ENCODE data around the gene PPP1R14D. TPM values are rescaled to one million over a fixed set of nuclear protein-coding genes. Genes with fewer than 3 reads are reported as not detected.

Gene PPP1R14D
- total and polyA plus RNA-seq, 12 donors = not detected

DNA sequence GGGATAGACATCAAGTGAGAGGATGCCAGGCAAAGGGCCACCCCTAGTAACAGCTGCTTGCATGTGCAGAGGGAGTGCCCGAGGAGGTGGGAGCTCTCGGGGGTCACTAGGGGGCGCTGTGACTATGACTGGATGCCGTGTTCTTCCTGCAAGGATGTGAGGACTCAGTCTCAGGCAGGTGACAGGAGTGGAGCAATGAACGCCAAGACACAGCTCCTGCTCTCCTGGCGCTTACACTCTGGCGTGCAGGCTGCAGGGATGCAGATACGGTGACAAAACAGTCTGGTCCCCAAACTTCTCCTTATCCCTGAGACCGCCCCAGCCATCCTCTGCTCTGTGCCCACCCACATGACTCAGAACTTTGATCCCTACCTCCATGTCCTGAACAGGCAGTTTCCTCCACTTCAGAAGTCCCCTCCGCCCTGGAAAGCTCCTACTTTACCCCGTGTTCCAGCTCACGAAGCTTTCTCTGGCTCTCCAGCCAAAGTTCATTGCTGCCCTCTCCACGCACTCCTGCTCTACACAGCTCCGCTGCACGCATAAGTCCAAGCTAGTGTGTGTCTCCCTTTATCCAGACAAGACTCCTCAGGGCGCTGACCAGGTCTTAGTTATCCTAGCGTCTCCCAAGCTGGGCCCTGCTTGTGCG lies 30.8 kb upstream of the PPP1R14D start:
- ATAC-seq = peak in 7 of 8 donors; percentile 32 to 77 (median 63)
- no peaks in the 10 kb centered on the region for H3K36me3 ChIP-seq
- no peaks in the 10 kb centered on the region for H3K9me3 ChIP-seq
- 43 to 44% methylated on average over 18 of the region's 18 CpGs for WGBS, 2 donors
- TF ChIP-seq, protein P1, sequence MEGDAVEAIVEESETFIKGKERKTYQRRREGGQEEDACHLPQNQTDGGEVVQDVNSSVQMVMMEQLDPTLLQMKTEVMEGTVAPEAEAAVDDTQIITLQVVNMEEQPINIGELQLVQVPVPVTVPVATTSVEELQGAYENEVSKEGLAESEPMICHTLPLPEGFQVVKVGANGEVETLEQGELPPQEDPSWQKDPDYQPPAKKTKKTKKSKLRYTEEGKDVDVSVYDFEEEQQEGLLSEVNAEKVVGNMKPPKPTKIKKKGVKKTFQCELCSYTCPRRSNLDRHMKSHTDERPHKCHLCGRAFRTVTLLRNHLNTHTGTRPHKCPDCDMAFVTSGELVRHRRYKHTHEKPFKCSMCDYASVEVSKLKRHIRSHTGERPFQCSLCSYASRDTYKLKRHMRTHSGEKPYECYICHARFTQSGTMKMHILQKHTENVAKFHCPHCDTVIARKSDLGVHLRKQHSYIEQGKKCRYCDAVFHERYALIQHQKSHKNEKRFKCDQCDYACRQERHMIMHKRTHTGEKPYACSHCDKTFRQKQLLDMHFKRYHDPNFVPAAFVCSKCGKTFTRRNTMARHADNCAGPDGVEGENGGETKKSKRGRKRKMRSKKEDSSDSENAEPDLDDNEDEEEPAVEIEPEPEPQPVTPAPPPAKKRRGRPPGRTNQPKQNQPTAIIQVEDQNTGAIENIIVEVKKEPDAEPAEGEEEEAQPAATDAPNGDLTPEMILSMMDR (IDR thresholded peaks at IDR 0.05) = peak; percentile 44 to 80 (median 69)
- H3K4me1 ChIP-seq = peaks cover 0 to 20% (median 0%) of the 10 kb centered on the region in 9 donors
- no peak overlapping the region for H3K27ac ChIP-seq
- intact Hi-C loops (cut with DNase I) = loop anchor here in 9 of 10 donors (1.0 to 10.0 kb wide), 6 partner anchors 33 to 328 kb away; partner anchors contain the start of gene VPS18 (in 7 of the 9)
- peak; percentile 61 to 66 for DNase-seq
- no peak overlapping the region for H3K4me3 ChIP-seq
- peaks cover 0 to 25% (median 13%) of the 10 kb centered on the region in 7 donors for H3K27me3 ChIP-seq

GRCh38 chr15:40858706-40859105 lies 30.2 kb upstream of the PPP1R14D start:
- Histone ChIP-seq H3K4me1 (peaks cover 0 to 20% (median 0%) of the 10 kb centered on the region in 9 donors), H3K9me3 (no peaks in the 10 kb centered on the region), H3K27me3 (peaks cover 0 to 20% (median 8%) of the 10 kb centered on the region in 7 donors), H3K4me3 (no peak overlapping the region), H3K27ac (no peak overlapping the region), H3K36me3 (no peaks in the 10 kb centered on the region)
- DNase-seq (no peak), ATAC-seq (no peak)
- intact Hi-C loops (cut with DNase I) = loop anchor here in 9 of 10 donors (1.0 to 10.0 kb wide), 6 partner anchors 34 to 329 kb away; partner anchors contain the start of gene VPS18 (in 7 of the 9)
- WGBS, 2 donors = 60 to 74% methylated on average over 10 of the region's 10 CpGs
- TF ChIP-seq, protein P1 (IDR thresholded peaks at IDR 0.05) = no peak

DNA sequence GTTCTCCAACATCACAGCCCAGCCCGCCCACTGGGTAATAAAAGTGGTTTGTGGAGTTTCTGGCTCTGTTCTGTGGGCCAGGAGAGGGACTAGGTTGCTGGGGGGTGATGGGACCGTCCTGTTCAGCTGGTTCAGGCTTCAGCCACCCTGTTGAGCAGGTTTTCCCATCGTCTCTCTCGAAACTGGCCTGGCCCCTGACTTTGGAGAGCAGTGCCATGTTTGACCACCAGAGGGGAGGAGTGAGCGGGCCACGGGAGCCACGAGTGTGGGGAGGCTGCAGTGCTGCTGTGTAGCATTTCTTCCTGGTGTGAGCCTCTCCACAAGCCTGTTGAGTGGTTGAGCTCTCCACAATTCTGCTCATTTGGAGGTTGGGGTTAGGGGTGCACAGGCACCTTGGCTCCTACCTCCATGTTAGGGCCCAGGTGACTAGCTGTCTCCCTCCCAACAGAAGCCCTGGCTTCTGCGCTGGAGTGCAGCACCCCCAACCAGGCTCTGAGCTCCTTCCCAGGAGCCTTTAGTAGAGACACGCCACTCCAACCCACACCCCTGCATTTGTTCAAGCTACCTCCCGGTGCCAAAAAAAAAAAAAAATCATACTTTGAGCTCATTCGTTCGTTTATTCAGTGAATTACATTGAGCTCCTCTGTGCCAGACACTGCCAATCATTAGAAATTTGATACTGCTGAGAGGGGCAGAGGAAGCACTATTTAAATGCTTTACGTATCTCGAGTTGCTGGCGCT lies 29.3 kb upstream of the PPP1R14D start:
- peaks cover 0 to 20% (median 0%) of the 10 kb centered on the region in 9 donors for H3K4me1 ChIP-seq
- ATAC-seq (peak; percentile 75 to 89 (median 84)), DNase-seq (peak; percentile 57 to 73)
- H3K4me3 ChIP-seq = no peak overlapping the region
- H3K9me3 ChIP-seq = no peaks in the 10 kb centered on the region
- intact Hi-C loops (cut with DNase I) = loop anchor here in 9 of 10 donors (2.0 to 10.0 kb wide), 6 partner anchors 35 to 330 kb away; partner anchors contain the start of gene VPS18 (in 6 of the 9)
- no peaks in the 10 kb centered on the region for H3K36me3 ChIP-seq
- TF ChIP-seq, protein P1 (IDR thresholded peaks at IDR 0.05) = peak; percentile 86 to 95 (median 93)
- H3K27ac ChIP-seq = no peak overlapping the region
- WGBS, 2 donors = 24 to 25% methylated on average over 15 of the region's 15 CpGs
- peaks cover 0 to 19% (median 0%) of the 10 kb centered on the region in 7 donors for H3K27me3 ChIP-seq

GRCh38 chr15:40856746-40857145 lies 28.2 kb upstream of the PPP1R14D start:
- intact Hi-C loops (cut with DNase I) = loop anchor here in 8 of 10 donors (2.0 to 10.0 kb wide), 5 partner anchors 36 to 331 kb away; partner anchors contain the start of gene VPS18 (in 4 of the 8)
- no peaks in the 10 kb centered on the region for H3K9me3 ChIP-seq
- ATAC-seq (no peak), DNase-seq (no peak)
- no peaks in the 10 kb centered on the region for H3K36me3 ChIP-seq
- H3K4me3 ChIP-seq = no peak overlapping the region
- peaks cover 0 to 20% (median 0%) of the 10 kb centered on the region in 9 donors for H3K4me1 ChIP-seq
- no peak overlapping the region for H3K27ac ChIP-seq
- H3K27me3 ChIP-seq = peaks cover 0 to 19% (median 0%) of the 10 kb centered on the region in 7 donors
- TF ChIP-seq, protein P1 (IDR thresholded peaks at IDR 0.05) = no peak
- WGBS, 2 donors = 70 to 76% methylated on average over 8 of the region's 8 CpGs

Measured in heart right ventricle (tissue), 16 donors.